NCI-H2171 treated with DMSO at 0.1 percent for 48 hours (cell line): ENCODE results near the gene LRRC8C.

Experiments used
- DNase-seq: peaks from one replicate; lab custom pipeline; 2025; lab: John Stamatoyannopoulos, UW

The LRRC8C gene

GRCh38 chr1:89763649-89763986 lies 130.7 kb downstream of the LRRC8C start:
- peak; percentile 24 for DNase-seq

- no peak for DNase-seq
Measured at GRCh38 chr1:89765774-89766173, 132.9 kb downstream of the LRRC8C start.

GRCh38 chr1:89767618-89768017 lies 134.7 kb downstream of the LRRC8C start:
- DNase-seq = no peak
